SK-N-SH treated with all-trans-retinoic acid at 6 μM for 48 hours (cell line): ENCODE measurements around the gene FAM222B.

Experiments
- ATAC-seq: fragments of 200-7000 bp; cut with Tn5 transposase; 3 replicates; pipeline ENCODE4 v1.9.1; 2020; ENCODE audit warnings: mild to moderate bottlenecking, moderate library complexity
- ARNTL ChIP-seq: fragments of 450-650 bp; formaldehyde crosslinking; IDR thresholded peaks from 2 replicates; pipeline ENCODE4 v1.5.0; 2020; ENCODE audit warnings: low read depth, mild to moderate bottlenecking, moderate library complexity, borderline replicate concordance
- BACH2 ChIP-seq: fragments of 250-450 bp; sonication (Bioruptor Pico); IDR thresholded peaks from 2 replicates; pipeline ENCODE4 v1.9.0; 2021; ENCODE audit warnings: mild to moderate bottlenecking, borderline replicate concordance
- CSDC2 ChIP-seq: fragments of 250-450 bp; sonication (Bioruptor Pico); IDR thresholded peaks from 2 replicates; pipeline ENCODE4 v1.5.0; 2020; ENCODE audit warnings: mild to moderate bottlenecking, moderate library complexity
- ESRRG ChIP-seq: fragments of 250-450 bp; sonication (Bioruptor Pico); IDR thresholded peaks from 2 replicates; pipeline ENCODE4 v1.6.1; 2021; ENCODE audit warnings: mild to moderate bottlenecking
- GLIS3 ChIP-seq: fragments of 250-450 bp; sonication (Bioruptor Pico); IDR thresholded peaks from 2 replicates; pipeline ENCODE4 v1.5.0; 2020; ENCODE audit warnings: mild to moderate bottlenecking, moderate library complexity
- ISL1 ChIP-seq: fragments of 250-450 bp; sonication (Bioruptor Pico); IDR thresholded peaks from 2 replicates; pipeline ENCODE4 v2.1.2; 2022; ENCODE audit warnings: mild to moderate bottlenecking, moderate library complexity
- OSR1 ChIP-seq: fragments of 250-450 bp; sonication (Bioruptor Pico); IDR thresholded peaks from 2 replicates; pipeline ENCODE4 v1.8.0; 2022; ENCODE audit warnings: moderate library complexity, mild to moderate bottlenecking, inconsistent platforms
- PATZ1 ChIP-seq: fragments of 250-450 bp; sonication (Bioruptor Pico); IDR thresholded peaks from 2 replicates; pipeline ENCODE4 v1.8.0; 2020; ENCODE audit warnings: mild to moderate bottlenecking, moderate library complexity, borderline replicate concordance
- POU6F1 ChIP-seq: fragments of 250-450 bp; sonication (Bioruptor Pico); IDR thresholded peaks from 2 replicates; pipeline ENCODE4 v1.8.0; 2021; ENCODE audit warnings: low read depth, mild to moderate bottlenecking, moderate library complexity, borderline replicate concordance
- PPARA ChIP-seq: fragments of 250-450 bp; sonication (Bioruptor Pico); IDR thresholded peaks from 2 replicates; pipeline ENCODE4 v1.5.0; 2020; ENCODE audit warnings: mild to moderate bottlenecking, borderline replicate concordance
- RARB ChIP-seq: fragments of 250-450 bp; sonication (Bioruptor Pico); IDR thresholded peaks from 2 replicates; pipeline ENCODE4 v1.8.0; 2021; ENCODE audit warnings: mild to moderate bottlenecking, moderate library complexity
- SNAI2 ChIP-seq: fragments of 250-450 bp; sonication (Bioruptor Pico); IDR thresholded peaks from 2 replicates; pipeline ENCODE4 v1.5.0; 2020; ENCODE audit warnings: mild to moderate bottlenecking, moderate library complexity
- TCF4 ChIP-seq: fragments of 250-450 bp; sonication (Bioruptor Pico); IDR thresholded peaks from 2 replicates; pipeline ENCODE4 v1.8.0; 2021; ENCODE audit warnings: mild to moderate bottlenecking, moderate library complexity, borderline replicate concordance
- TOX ChIP-seq: fragments of 250-450 bp; sonication (Bioruptor Pico); IDR thresholded peaks from 2 replicates; pipeline ENCODE4 v1.8.0; 2021; ENCODE audit warnings: mild to moderate bottlenecking, moderate library complexity, borderline replicate concordance
- ZC3H10 ChIP-seq: fragments of 250-450 bp; sonication (Bioruptor Pico); IDR thresholded peaks from 2 replicates; pipeline ENCODE4 v1.5.1; 2021; ENCODE audit warnings: mild to moderate bottlenecking, moderate library complexity
- ZFP3 ChIP-seq: fragments of 250-450 bp; sonication (Bioruptor Pico); IDR thresholded peaks from 2 replicates; pipeline ENCODE4 v1.5.0; 2020; ENCODE audit warnings: mild to moderate bottlenecking, moderate library complexity
- ZFP30 ChIP-seq: fragments of 450-650 bp; formaldehyde crosslinking; IDR thresholded peaks from 2 replicates; pipeline ENCODE4 v1.5.0; 2022; ENCODE audit warnings: mild to moderate bottlenecking, moderate library complexity
- ZNF565 ChIP-seq: fragments of 450-650 bp; formaldehyde crosslinking; conservative IDR thresholded peaks from 2 replicates; pipeline ENCODE4 v1.5.0; 2020; ENCODE audit warnings: low read depth, mild to moderate bottlenecking, moderate library complexity
- ZNF70 ChIP-seq: fragments of 450-650 bp; formaldehyde crosslinking; IDR thresholded peaks from 2 replicates; pipeline ENCODE4 v1.5.0; 2020; ENCODE audit warnings: mild to moderate bottlenecking, moderate library complexity
- ZNF8 ChIP-seq: fragments of 450-650 bp; formaldehyde crosslinking; IDR thresholded peaks from 2 replicates; pipeline ENCODE4 v1.5.0; 2020; ENCODE audit warnings: mild to moderate bottlenecking, moderate library complexity
- TF ChIP-seq, protein P1 (sequence below): fragments of 250-450 bp; sonication (Bioruptor Pico); IDR thresholded peaks from 2 replicates; pipeline ENCODE4 v1.5.1; 2020; ENCODE audit warnings: low read depth, mild to moderate bottlenecking, moderate library complexity
- TF ChIP-seq, protein P2 (sequence below): fragments of 250-450 bp; sonication (Bioruptor Pico); IDR thresholded peaks from 2 replicates; pipeline ENCODE4 v1.5.1; 2021; ENCODE audit warnings: mild to moderate bottlenecking, moderate library complexity
- TF ChIP-seq, protein P3 (sequence below): fragments of 250-450 bp; sonication (Bioruptor Pico); IDR thresholded peaks from 2 replicates; pipeline ENCODE4 v1.5.0; 2020; ENCODE audit warnings: mild to moderate bottlenecking, moderate library complexity

FAM222B gene

DNA sequence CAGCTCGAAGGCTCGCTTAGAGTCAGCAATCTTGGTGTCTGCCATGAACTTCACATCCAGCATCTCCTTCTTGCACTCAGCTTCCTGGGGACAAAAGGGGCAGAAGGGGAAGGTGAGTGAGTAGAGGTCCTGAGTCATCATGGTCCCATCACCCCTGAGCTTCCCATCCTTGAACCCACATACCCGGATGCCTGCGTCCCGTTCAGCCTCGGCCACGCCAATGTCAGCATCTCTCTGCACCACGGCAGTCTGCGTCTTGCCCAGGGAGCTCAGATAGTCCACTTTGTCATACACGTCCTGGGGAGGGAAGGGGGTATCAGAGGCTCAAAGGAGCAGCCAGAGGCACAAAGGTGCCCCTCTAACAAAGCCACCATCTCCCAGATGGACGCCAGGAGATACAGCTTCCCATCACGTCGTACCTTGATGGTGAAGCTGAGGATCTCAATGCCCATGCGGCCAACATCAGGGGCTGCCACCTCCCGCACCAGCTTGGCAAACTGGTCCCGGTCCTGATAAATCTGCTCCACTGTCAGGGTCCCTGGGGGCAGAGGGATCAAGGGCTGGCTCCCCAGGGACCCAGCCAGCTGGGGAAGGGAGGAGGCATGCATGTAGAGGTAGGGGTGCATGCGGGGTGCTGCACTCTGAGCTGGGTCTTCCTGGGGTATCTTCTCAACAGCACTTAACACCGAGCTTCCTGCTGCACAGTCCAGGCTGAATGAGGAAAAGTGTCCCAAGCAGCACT lies 39.7 kb upstream of the FAM222B start:
- ATAC-seq: no peak
- TF ChIP-seq ESRRG (CRISPR knock-in tag): no peak
- TF ChIP-seq, protein P1, sequence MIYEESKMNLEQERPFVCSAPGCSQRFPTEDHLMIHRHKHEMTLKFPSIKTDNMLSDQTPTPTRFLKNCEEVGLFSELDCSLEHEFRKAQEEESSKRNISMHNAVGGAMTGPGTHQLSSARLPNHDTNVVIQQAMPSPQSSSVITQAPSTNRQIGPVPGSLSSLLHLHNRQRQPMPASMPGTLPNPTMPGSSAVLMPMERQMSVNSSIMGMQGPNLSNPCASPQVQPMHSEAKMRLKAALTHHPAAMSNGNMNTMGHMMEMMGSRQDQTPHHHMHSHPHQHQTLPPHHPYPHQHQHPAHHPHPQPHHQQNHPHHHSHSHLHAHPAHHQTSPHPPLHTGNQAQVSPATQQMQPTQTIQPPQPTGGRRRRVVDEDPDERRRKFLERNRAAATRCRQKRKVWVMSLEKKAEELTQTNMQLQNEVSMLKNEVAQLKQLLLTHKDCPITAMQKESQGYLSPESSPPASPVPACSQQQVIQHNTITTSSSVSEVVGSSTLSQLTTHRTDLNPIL (CRISPR knock-in tag): no peak
- TF ChIP-seq, protein P2, sequence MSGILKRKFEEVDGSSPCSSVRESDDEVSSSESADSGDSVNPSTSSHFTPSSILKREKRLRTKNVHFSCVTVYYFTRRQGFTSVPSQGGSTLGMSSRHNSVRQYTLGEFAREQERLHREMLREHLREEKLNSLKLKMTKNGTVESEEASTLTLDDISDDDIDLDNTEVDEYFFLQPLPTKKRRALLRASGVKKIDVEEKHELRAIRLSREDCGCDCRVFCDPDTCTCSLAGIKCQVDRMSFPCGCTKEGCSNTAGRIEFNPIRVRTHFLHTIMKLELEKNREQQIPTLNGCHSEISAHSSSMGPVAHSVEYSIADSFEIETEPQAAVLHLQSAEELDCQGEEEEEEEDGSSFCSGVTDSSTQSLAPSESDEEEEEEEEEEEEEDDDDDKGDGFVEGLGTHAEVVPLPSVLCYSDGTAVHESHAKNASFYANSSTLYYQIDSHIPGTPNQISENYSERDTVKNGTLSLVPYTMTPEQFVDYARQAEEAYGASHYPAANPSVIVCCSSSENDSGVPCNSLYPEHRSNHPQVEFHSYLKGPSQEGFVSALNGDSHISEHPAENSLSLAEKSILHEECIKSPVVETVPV (CRISPR knock-in tag): no peak
- TF ChIP-seq ZNF8 (CRISPR knock-in tag): no peak
- TF ChIP-seq ZFP30 (CRISPR knock-in tag): no peak
- TF ChIP-seq TCF4 (CRISPR knock-in tag): no peak
- no peak for TF ChIP-seq SNAI2 (CRISPR knock-in tag)
- no peak for TF ChIP-seq TOX (CRISPR knock-in tag)
- TF ChIP-seq OSR1 (CRISPR knock-in tag): no peak
- no peak for TF ChIP-seq POU6F1 (CRISPR knock-in tag)
- TF ChIP-seq BACH2 (CRISPR knock-in tag): no peak
- TF ChIP-seq CSDC2: no peak
- TF ChIP-seq ZNF565 (CRISPR knock-in tag): no peak
- TF ChIP-seq PATZ1 (CRISPR knock-in tag): no peak
- no peak for TF ChIP-seq ZNF70 (CRISPR knock-in tag)
- TF ChIP-seq ISL1 (CRISPR knock-in tag): no peak
- no peak for TF ChIP-seq PPARA (CRISPR knock-in tag)
- TF ChIP-seq ZFP3 (CRISPR knock-in tag): no peak
- TF ChIP-seq, all 23 proteins: peak for 0

- no peak for ATAC-seq
- TF ChIP-seq BACH2 (CRISPR knock-in tag) (no peak), ESRRG (CRISPR knock-in tag) (no peak), PPARA (CRISPR knock-in tag) (no peak), TCF4 (CRISPR knock-in tag) (no peak), RARB (CRISPR knock-in tag) (no peak), ISL1 (CRISPR knock-in tag) (no peak), ZNF8 (CRISPR knock-in tag) (no peak), ZNF565 (CRISPR knock-in tag) (no peak), GLIS3 (CRISPR knock-in tag) (no peak), POU6F1 (CRISPR knock-in tag) (no peak), ZC3H10 (CRISPR knock-in tag) (no peak), ZFP30 (CRISPR knock-in tag) (no peak), SNAI2 (CRISPR knock-in tag) (no peak), PATZ1 (CRISPR knock-in tag) (no peak), ARNTL (CRISPR knock-in tag) (no peak), CSDC2 (no peak)
- TF ChIP-seq, protein P3, sequence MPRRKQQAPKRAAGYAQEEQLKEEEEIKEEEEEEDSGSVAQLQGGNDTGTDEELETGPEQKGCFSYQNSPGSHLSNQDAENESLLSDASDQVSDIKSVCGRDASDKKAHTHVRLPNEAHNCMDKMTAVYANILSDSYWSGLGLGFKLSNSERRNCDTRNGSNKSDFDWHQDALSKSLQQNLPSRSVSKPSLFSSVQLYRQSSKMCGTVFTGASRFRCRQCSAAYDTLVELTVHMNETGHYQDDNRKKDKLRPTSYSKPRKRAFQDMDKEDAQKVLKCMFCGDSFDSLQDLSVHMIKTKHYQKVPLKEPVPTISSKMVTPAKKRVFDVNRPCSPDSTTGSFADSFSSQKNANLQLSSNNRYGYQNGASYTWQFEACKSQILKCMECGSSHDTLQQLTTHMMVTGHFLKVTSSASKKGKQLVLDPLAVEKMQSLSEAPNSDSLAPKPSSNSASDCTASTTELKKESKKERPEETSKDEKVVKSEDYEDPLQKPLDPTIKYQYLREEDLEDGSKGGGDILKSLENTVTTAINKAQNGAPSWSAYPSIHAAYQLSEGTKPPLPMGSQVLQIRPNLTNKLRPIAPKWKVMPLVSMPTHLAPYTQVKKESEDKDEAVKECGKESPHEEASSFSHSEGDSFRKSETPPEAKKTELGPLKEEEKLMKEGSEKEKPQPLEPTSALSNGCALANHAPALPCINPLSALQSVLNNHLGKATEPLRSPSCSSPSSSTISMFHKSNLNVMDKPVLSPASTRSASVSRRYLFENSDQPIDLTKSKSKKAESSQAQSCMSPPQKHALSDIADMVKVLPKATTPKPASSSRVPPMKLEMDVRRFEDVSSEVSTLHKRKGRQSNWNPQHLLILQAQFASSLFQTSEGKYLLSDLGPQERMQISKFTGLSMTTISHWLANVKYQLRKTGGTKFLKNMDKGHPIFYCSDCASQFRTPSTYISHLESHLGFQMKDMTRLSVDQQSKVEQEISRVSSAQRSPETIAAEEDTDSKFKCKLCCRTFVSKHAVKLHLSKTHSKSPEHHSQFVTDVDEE (CRISPR knock-in tag): no peak
- TF ChIP-seq, protein P2 (CRISPR knock-in tag): no peak
Observed at GRCh38 chr17:28881533-28882056, 39.0 kb upstream of the FAM222B start.
